GF-D8 (cell line): ENCODE results near the gene CKAP4.

Experiments
- DNase-seq: peaks from one replicate; lab custom pipeline; 2025; lab: John Stamatoyannopoulos, UW

CKAP4 gene

DNA sequence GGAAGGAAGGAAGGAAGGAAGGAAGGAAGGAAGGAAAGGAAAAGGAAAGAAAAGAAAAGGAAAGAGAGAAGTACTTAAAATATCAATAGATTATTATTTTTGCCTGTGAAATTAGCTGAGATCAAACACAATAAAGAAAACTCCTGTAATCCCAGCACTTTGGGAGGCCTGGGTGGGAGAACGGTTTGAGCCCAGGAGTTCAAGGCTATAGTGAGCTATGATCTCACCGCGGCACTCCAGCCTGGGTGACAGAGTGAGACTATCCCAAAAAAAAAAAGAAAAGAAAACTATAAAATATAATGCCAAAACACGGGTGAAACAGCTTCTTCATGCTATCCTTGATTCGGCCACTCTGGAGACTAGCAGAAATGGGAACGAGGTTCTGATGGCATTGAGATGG, 26.2 kb upstream of the CKAP4 start:
- DNase-seq, result no peak

DNA sequence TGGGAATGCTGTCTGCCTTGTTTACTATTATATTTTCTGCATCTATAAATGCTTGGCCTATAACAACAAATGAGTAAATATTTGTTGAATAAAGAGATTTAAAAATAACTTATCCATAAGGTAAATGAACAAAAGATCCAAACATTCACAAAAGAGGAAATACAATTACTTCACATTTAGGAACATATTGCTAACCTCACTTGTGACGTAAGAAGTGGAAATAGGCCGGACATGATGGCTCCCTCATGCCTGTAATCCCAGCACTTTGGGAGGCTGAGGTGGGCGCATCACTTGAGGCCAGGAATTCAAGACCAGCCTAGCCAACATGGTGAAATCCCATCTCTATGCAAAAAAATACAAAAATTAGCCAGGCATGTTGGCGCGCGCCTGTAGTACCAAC, 25.7 kb upstream of the CKAP4 start:
- DNase-seq, result no peak

DNA sequence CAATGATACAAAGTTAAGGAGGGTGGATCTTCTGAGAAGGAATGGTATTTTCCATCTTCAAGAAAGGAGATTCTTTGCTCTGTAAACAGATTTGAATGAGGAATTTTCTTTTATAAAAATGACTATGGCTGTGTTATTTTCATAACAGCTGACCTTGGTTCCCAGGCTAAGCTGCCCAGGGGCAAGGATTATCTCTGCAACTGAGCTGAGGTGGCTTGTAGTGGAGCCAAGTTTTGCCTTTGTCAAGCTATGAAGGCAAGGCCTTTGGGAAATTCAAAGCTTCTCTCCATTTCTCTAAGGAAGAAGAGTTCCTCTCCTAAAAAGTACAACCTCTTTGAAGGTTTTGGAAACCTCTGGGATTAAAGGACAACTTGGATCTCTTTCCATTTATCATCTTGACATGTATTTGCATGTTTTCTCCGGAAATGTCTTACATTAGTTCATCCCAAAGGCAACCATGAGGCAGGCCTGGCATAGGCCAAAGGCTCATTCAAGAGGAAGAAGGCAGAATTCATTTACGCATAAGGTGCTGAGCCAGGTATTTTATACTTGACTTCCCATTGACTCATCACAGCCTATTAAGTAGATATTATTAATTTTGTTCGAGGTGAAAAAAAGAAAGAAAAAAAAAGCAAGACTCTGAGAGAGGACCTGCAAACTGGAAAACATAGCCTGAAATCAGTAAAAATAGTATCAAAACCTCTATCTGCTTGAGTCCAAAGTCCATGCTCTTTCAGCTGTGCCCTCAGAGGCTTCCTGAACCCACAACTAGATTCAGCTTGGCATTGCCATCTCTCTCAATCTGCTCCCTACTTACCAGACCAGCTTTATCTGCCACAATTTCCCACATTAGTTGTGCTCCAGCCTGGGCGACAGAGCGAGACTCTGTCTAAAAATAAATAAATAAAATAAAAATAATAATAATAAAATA, 24.0 kb upstream of the CKAP4 start:
- no peak for DNase-seq

DNA sequence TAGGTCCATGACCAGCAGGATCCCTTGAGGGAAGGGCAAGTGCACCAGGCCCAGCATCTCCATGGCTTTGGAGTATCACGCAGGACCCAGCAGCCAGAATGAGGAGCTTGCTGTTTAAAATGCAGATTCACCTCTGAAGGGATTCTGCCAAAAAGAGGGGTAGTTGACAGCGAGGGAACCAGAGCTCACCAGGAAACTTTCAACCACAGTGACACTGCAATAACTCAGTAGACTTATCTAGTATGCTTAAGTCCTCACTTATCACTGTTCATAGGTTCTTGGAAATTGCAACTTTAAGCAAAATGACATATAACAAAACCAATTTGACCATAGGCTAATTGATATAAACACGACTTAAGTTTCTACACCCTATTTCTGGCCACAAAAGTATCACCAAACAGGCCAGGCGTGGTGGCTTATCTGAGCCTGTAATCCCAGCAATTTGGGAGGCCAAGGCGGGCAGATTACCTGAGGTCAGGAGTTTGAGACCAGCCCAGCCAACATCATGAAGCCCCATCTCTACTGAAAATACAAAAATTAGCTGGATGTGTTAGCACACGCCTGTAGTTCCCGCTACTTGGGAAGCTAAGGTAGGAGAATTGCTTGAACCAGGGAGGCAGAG, 21.4 kb upstream of the CKAP4 start:
- DNase-seq, result no peak

DNA sequence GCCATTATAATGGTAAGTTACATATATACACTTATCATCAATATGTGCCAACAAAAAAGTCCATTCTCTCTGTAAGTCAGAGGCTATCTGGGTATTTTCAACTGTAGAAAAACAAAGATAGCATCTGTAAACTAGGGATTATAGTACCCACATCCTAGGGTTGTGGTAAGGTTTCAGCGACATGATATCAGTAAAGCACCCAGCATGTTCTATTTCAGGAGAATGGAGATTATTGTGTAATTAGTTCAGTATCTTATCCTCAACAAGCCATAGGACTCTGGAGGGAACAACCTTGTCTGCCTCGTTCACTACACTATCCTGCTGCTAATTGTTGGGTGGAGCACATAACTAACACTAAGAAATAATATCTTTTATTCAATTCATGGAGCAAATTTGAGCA, 19.7 kb upstream of the CKAP4 start:
- no peak for DNase-seq

DNA sequence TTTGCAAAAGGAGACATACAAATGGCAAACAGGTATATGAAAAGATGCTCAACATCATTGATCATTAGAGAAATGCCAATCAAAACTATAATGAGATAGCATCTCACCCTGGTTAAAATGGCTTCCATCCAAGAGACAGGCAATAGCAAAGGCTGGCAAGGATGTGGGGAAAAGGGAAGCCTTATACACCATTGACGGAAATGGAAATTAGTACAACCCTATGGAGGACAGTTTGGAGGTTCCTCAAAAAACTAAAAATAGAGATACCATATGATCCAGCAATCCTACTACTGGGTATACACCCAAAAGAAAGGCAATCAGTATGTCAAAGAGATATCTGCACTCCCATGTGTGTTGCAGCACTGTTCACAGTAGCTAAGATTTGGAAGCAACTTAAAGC, 17.3 kb upstream of the CKAP4 start:
- no peak for DNase-seq

DNA sequence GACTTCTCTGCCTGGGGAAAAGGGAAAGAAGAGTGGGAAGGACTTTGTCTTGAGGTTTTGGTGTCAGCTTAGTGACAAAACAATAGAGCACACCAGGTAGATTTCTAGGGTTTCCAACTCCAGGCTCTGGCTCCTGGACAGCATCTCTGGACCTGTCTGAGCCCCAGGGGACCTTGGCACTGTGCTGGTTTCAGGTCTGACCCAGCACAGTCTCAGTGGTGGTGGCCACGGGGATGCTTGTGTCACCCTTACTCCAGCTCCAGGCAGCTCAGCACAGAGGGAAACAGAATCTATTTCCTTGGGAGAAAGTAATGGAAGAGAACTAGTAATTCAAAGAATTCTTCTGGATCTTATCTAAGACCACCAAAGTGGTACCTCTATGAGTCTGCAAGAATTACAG, 11.1 kb upstream of the CKAP4 start:
- no peak for DNase-seq

DNA sequence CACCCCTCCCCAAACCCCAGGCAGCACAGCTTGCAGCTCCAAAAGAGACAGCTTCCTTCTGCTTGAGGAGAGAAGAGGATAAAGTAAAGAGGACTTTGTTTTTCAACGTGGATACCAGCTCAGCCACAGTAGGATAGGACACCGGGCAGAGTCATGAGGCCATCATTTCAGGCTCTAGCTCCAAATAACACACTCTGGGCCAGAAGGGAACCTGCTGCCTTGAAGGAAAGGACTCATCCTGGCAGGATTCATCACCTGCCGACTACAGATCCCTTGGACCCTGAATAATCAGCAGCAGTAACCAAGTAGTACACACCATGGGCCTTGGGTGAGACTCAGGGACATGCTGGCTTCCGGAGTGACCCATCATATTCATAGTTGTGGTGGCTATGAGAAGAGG, 10.4 kb upstream of the CKAP4 start:
- no peak for DNase-seq

DNA sequence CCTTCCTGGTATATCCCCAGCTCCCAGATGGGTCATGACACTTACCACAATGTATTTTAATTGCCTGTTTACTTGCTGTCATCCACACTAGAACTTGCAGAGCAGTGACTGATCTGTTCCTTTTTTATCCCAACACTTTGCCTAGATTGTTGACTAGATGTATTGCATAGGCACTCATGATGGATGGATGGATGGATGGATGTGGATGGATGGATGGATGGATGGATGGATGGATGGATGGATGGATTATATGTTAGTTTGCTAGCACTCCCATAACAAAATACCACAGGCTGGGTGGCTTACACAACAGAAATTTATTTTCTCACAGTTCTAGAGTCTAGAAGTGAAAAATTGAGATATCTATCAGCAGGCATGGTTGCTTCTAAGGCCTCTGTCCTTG, 8.7 kb upstream of the CKAP4 start:
- DNase-seq, result no peak

DNA sequence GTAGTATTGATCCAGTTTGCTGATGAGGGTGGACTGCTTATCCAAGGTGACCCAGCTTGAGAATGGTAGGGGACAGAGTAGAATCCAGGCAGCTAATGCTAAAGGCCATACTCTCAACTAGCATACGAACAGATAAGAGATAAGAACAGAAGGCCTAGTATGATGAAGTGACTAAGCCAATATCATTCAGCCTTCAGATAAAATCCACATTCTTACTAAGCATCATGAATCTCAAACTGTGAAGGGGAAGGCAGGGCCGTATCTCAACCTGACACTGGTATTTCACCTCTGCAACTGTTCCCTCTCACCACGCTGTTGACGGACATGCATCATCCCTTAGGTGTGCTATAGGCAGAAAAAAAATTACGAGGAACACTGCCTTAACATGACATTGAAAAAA, 8.1 kb upstream of the CKAP4 start:
- no peak for DNase-seq

DNA sequence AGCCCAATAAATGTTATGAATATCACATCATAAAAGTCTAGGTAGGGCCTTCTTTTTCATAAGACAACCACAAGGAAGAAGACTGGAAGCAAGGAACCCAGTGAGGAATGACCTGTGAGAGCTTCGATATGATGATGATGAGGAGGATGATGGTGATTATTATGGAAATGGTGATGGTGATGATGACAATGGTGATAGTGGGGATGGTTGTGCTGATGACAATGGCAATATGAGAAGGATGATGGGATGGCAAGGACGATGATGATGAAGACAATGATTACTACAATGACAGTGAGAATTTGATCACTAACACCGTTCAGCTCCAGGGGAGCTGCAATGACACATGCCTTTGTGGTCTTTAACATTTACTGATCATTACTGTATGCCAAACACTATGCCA, 7.7 kb upstream of the CKAP4 start:
- DNase-seq, result no peak

DNA sequence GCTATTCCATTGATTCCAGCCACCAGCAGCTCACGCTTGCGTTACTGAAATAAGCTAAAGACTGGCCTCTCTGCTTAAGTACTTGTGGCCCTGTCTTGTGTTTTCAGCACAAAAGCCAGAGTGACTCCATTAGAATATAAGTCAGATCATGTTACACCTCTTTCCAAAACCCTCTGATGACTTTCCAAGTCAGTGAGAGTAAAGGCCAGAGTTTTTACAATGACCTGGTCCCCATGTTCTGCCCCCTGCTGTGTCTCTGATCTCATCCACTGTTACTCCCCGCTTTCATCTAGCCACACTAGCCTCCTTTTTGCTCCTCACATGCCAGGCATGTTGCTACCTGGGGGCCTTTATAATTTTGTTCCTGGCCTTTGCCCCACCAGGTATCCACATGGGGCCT, 6.9 kb upstream of the CKAP4 start:
- no peak for DNase-seq

DNA sequence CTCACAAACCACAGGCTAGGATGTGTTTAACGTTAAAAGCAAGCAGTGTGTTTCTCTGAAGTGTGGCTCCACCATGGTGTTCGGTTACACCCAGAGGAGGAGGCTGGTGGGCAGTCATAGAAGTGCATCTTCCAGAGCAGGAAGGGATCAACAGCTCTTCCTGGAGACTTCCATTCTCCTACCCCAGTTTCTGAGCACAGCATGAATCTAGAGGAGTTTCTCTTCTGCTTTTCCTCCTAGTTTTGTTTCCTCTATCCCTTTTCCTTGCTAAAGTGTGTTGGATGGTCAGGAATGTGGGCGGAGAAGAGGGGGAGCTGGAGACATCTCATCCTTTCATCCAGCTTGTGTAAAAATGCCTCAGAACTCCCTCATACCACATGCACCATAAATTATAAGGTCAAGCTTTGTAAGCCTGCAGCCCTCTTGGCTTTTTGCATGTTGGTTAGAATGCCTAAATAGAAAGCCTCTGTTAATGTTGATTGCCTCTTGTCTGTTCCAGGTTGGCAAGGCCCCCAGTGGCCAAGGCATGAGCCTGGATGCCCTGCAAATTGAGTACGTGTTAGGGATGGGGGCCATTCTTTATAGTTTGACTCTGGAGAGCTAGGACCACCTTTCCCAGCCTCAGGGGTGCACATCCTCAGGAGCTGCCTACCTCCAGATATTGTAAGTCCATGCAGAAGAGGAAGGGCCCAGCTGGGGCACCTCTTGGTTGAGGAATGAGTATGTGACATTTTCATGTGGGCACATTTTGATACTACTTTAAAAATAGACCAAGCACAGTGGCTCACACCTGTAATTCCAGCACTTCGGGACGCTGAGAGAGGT, 4.0 kb upstream of the CKAP4 start:
- DNase-seq, result no peak

DNA sequence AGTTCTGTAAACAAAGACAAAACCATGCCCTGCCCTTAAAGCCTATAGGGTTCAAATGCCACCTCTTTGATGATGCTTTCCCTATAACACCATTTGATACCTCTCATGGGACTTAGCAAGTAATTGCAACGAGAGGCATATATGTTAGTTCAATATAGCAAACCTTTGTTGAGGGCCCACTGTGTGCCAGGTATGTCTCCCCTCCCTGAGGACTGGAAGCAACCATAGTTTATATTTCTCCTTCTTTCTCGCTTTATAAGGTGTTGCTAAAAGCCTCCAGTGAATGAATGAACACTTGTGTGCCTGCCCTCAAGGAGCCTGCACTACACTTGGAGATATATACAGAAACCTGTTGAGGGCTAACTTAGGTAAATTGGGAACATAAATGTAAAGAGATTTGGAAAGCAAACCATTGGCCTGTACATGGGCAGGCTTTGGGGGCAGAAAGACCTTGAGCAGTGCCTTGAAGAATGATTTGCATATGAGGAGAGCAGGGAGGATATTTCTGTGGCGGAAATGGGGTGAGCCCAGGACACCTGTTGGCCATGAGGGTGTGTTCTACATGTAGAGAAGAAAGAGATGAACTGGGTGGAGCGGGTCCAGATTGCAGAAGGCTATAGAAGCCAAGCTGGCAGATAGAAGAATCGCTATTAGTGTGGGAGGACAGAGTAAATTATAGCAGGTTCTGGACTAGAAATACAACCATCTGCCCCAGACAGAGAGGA, 1.8 kb upstream of the CKAP4 start:
- DNase-seq, result no peak

DNA sequence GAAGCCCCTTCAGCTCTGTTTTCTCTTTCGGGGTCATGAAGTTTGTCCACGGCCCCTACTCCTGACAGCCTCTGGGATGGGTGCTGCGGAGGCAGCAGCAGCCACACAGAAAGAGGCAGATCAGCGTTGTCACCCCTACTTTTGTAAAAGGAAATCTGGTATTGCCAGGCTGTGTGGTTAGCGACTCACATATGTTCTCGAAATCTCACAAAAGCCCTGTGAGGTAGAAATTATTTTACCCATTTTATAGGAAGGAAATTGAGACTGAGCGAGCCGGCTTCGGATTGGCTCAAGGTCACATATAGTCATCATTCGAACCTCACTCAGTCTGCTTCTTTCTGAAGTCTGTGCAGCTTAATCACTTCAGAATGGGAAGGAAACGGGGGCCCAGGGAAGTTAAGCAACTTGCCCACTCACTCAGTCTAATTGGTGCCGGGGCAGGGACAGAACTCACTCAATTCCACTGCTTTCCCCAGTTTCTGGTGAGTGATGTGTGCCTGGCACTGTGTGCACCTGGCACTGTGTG, 1.1 kb upstream of the CKAP4 start:
- DNase-seq, result no peak

DNA sequence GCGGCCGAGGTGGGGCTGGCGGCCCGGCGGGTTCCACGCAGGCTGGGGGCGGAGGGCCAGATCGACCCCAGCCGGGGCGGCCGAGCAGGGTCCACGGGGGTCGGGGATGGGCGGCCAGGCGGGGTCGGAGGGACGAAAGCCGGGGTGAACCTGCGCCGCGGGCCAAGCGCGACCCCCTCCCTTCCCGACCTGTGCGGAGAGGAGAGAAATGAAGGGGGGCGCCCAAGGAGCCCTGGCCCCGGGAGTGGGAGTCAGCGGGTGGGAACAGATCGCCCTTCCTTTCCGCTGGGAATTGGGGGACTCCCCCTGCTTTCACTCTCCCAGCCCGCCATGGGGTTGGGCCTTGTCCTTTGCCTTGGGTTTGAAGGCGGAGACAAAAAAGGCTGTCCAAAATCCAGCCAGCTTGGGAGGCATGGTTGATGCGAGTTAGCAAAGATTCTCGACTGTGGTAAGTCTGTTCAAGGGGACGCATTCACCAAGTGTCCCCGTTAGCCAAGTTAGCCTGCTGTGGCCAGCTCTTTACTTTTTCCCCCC, 559 bp upstream of the CKAP4 start:
- DNase-seq, result no peak

DNA sequence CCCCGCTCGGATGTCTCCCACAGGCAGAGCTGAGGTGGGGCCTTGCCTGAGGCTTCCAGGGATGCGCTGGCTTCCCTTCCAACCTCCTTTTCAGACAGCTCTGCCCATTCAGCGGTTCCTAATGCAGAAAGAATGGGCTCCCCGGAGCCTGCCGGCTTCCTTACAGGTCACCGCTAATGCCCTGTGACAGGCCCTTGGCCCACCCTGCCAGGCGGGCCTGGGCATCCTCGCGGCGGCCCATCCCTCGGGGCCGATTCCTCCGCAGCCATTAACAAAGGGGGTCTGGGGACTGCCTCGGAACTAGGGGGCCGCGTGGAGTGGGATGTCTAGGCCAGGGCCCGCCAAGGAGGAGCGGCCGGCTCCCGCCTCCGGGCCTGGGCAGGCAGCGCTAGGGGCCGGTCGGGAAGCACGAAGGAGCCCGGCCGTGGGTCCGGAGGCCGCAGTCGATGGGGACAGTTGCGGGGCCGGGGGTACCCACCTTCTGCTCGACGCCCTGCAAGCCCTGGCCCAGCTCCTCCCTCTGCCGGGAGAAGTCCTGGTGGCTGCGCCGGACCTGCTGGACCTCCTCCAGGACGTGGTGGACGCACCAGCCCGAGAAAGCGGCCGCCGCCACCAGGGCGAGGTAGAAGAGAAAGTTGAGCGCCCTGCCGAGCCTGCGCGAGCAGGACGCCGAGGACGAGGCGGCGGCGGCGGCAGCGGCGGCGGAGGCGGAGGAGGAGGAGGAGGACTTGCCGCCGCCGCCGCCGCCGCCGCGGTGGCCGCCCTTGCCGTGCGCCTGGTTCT, 738 bp downstream of the CKAP4 start:
- no peak for DNase-seq

DNA sequence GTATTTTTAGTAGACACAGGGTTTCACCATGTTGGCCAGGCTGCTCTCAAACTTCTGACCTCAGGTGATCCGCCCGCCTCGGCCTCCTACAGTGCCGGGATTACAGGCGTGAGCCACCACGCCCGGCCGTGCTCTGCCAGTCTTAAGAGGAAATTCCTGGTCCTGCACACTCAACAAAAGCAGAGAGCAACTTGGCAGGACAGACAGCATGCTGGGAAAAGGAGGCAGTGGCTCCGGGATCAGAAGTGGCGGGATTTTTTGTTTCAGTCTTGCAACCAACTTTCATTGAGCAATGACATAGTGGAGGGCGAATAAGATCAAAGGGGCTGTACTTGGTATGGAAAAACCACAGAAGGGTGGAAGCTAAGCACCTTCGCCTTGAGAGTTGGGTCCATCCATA, 2.1 kb downstream of the CKAP4 start:
- no peak for DNase-seq

DNA sequence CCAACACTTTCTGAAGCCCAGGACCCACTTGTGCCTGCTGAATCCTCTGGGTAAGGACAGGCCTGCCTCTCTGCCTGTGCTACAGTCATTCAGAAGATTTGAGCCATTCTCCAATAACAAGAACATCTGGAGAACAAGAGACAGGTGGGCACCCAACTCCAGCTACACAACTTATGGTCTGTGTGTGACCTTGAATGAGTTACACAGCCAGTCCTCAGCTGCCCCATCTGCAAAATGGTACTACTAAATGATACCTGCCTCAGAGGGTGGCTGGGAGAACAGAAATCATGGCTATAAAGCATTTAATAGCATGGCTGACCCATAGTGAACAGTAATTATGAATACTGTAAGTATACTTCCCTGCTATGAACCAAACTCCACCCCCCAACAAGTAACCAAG, 4.2 kb downstream of the CKAP4 start:
- DNase-seq, result no peak

DNA sequence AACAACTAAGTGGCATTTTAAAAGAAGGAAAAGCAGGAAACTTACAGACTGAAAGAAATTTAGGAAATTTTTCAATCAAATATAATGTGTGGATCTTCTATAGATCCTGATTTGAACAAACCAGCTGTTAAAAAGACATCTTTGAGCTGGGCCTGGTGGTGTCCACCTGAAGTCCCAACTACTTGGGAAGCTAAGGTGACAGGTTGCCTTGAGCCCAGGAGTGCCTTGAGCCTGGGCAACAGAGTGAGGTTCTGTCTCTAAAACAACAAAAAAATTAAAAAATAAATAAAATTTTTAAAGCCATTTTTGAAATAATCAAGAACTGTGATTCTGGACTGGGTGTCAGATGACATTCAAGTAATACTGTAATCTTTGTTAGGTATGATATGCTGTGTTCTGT, 7.0 kb downstream of the CKAP4 start:
- no peak for DNase-seq

DNA sequence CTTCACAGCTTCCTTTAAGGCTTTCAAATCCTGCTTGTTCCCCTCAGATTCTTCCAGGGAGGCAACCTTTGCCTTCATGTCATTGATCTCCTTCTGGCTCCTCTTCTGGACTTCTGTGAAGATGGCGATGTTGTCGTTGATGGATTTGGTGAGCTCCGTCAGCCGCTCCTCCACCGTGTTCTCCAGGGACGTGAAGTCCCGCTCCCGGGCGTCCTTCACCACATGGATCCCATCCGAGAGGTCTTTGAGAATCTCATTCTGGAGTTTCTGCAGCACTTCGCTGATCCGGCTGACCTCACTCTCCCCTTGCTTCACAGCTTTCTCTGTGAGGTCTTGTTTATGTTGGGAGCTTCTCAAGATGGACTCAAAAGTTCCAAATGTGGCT, 7.9 kb downstream of the CKAP4 start:
- no peak for DNase-seq
